ENCODE measurements around the gene CRBN.

The CRBN gene

GRCh38 chr3:3154879-3155610 is 24.4 kb downstream of the CRBN start:
- no peak overlapping the region for H3K4me3 ChIP-seq (ENCODE audit: low read depth, low read length)
- no peak for TF ChIP-seq CTCF (IDR thresholded peaks at IDR 0.05; ENCODE audit: borderline replicate concordance, insufficient read depth, low read depth, low read length)

- no peak overlapping the region for H3K4me3 ChIP-seq (ENCODE audit: low read depth, low read length)
- no peak for TF ChIP-seq CTCF (IDR thresholded peaks at IDR 0.05; ENCODE audit: borderline replicate concordance, insufficient read depth, low read depth, low read length)
Observed at GRCh38 chr3:3151513-3151912, 28.0 kb downstream of the CRBN start.

GRCh38 chr3:3149560-3149959 is 29.9 kb downstream of the CRBN start:
- TF ChIP-seq CTCF (IDR thresholded peaks at IDR 0.05; ENCODE audit: borderline replicate concordance, insufficient read depth, low read depth, low read length) = no peak
- no peak overlapping the region for H3K4me3 ChIP-seq (ENCODE audit: low read depth, low read length)

DNA sequence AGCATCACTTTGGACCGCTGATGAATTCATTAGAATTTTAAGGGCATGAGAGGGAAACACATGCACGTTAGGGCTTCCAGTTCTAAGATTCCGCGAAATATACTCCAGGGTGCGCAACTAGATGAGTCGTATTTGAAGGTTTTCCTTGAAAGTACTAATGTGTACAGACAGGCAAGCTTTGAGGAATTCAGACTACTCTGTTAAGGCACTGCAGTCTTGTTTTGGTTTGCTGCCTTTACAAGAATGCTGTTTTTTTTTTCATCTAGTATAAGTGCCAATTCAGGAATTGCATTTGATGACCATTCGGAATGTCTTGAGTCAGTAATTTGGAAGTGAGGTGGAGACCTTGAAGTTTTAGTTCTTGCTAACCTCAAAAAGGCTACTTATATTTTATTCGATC is 33.7 kb downstream of the CRBN start:
- H3K4me3 ChIP-seq (ENCODE audit: low read depth, low read length) = no peak overlapping the region
- TF ChIP-seq CTCF (IDR thresholded peaks at IDR 0.05; ENCODE audit: borderline replicate concordance, insufficient read depth, low read depth, low read length) = no peak

DNA sequence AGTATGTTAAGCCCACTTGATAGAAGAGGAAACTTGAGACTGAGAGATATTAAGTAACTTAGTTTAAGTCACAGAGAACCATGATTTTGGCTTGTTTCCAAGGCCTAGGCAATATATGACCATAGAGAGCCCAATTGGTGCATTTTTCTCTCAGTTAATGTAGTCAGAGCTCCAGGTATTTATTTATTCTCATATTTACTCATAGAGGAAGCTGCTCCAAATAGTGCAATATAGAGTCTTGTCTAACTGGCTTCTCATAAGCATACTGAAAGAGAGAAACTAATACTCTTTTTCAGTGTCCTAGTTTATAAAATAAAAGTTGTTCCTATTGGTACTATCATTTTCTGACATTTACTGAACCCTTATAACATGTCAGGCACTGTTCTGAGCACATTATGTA is 37.6 kb downstream of the CRBN start:
- TF ChIP-seq CTCF (IDR thresholded peaks at IDR 0.05; ENCODE audit: borderline replicate concordance, insufficient read depth, low read depth, low read length) = no peak
- no peak overlapping the region for H3K4me3 ChIP-seq (ENCODE audit: low read depth, low read length)

GRCh38 chr3:3137526-3137925 is 42.0 kb downstream of the CRBN start:
- H3K4me3 ChIP-seq (ENCODE audit: low read depth, low read length) = no peak overlapping the region
- TF ChIP-seq CTCF (IDR thresholded peaks at IDR 0.05; ENCODE audit: borderline replicate concordance, insufficient read depth, low read depth, low read length) = no peak

DNA sequence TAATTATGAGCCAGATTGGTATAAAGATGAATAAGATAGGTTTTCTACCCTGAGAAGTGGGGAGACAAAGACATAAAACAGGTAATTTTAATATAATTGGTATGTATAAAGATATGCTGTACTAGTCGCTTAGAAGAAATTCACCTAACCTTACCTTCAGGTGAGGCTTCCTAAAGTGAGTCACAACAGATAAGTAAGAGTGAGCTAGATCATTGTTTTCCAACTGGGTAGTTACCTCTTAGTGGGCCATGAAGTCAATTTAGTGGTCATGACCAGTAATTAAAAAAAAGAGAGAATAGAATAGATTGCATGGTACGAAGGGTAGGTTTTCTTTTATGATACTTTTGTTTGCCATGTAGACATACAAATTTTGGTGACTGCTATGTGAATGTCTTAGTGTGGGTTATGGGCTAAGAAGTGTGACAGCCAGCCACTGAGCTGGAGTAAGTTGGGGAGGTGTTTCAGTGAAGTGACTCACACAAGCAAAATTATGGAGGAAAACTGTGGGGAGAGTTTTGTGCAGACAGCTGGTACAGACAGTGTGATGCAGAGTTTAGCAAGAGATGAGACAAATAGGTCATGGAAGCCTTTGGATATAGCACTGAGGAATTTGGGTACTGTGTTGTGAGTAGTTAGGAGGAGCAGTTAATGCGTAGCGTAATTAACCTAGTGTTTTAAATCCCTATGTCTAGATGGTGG is 44.6 kb downstream of the CRBN start:
- TF ChIP-seq CTCF (IDR thresholded peaks at IDR 0.05; ENCODE audit: borderline replicate concordance, insufficient read depth, low read depth, low read length) = no peak
- H3K4me3 ChIP-seq (ENCODE audit: low read depth, low read length) = no peak overlapping the region
